ENCODE data around the gene ALDH3A2.
"Not testable (repeated sequence)": the region's sequence is repeated elsewhere in the genome, so short reads cannot be mapped to it uniquely, and the experiment has no call there.

ALDH3A2 gene

GRCh38 chr17:19678581-19679453 is 30.3 kb downstream of the ALDH3A2 start:
- DNase-seq (ENCODE audit: low read depth in 2 of 2), result no peak

GRCh38 chr17:19683117-19683516 is 34.6 kb downstream of the ALDH3A2 start:
- DNase-seq (ENCODE audit: low read depth in 2 of 2), result no peak

GRCh38 chr17:19684909-19685580 is 36.5 kb downstream of the ALDH3A2 start:
- not testable (repeated sequence) for DNase-seq (ENCODE audit: low read depth in 2 of 2)

- no peak for DNase-seq (ENCODE audit: low read depth in 2 of 2)
These were observed 38.0 kb downstream of the ALDH3A2 start for GRCh38 chr17:19686400-19687090.

- DNase-seq (ENCODE audit: low read depth in 2 of 2), result no peak
These were observed 53.7 kb downstream of the ALDH3A2 start for GRCh38 chr17:19702217-19702641.

GRCh38 chr17:19703106-19703827 is 54.7 kb downstream of the ALDH3A2 start:
- no peak for DNase-seq (ENCODE audit: low read depth in 2 of 2)

GRCh38 chr17:19703828-19704613 is 55.5 kb downstream of the ALDH3A2 start:
- no peak for DNase-seq (ENCODE audit: low read depth in 2 of 2)

- no peak for DNase-seq (ENCODE audit: low read depth in 2 of 2)
These were observed 56.6 kb downstream of the ALDH3A2 start for GRCh38 chr17:19705201-19705600.

DNA sequence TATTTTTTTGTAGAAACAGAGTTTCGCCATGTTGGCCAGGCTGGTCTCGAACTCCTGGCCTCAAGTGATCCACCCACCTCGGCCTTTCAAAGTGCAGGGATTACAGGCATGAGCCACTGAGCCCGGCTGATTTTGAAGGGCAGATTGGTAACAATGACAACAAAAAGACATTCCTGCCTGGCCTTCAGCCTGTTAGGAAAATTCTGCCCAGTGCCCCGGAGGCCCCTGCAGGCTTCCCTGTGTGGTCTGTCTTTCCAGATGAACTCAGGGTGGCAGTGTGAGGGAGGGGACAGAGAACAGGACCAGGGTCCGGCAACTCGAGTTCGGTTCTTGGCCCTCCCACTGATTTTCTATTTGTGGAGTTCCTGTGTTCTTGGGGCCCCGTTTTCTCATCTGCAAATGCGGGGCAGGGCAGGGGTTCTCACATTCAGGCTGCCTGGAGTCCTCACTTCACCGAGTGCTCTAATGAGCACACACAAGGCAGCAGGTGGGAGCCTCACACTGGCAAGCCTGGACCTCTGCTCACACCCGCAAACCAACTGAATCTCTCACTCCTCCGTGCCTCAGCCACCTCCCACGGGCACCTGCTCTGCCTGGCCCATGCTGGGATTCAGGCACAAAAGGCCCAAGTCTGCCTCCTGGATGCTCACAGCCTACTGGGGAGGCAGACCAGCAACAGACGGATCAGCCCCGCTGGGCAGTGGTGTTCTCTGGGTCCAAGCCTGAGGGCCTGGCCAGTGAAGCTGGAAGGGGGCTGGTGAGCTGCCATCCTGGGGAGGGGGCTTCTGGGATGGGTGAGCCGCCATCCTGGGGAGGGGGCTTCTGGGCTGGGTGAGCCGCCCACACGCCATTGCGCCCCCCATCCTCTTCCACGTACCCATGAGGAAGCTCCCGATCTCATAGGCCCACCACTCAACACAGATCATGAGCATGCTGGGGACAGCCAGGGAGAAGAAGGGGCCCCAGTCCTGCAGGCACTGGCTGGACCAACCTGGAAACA is 57.5 kb downstream of the ALDH3A2 start:
- DNase-seq (ENCODE audit: low read depth in 2 of 2), result no peak

DNA sequence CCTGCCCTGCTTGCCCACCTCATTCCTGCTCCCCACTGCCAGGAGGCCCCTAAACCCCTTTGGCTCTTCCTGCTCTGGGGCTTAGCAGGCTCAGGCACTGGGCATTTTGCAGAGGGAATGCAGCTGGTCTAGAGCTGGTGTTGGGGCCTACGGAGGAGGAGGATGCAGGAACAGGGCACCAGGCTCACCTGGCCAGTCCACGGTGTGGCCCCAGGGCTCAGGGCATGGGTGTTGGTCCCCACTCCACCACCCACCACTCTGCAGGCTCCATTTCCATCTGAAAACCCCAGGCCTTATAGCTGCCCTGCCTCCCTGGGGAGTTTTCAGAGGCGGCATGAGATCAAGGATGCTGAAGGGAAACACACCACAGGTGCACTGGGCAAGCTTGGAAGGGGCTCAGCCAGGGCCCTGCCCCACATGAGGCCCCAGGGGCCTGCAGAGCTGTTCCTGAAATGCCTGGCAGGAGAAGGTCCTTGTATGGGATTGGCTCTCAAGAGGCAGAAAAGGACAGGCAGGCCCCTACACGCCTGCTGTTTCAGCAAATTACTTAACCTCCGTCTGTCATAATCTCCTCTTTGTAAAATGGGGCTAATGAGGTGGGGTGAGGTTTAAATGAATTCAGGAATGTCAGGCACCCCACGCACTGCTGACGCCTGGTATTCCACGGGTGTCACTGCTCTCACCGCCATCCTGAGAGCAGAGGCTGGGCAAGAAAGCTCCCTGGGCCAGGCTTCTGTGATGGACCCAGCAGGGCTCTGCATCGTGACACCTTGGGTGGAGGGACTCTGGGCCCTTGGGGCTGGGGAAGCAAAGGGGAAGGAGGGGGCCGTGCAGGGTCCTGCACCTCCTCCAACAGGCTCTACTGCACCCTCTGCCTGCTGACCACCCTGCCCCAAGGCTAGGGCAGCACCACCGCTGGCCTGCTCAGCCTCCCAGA is 58.5 kb downstream of the ALDH3A2 start:
- DNase-seq (ENCODE audit: low read depth in 2 of 2), result no peak

GRCh38 chr17:19707728-19708221 is 59.2 kb downstream of the ALDH3A2 start:
- DNase-seq (ENCODE audit: low read depth in 2 of 2), result no peak

GRCh38 chr17:19708431-19709175 is 60.1 kb downstream of the ALDH3A2 start:
- no peak for DNase-seq (ENCODE audit: low read depth in 2 of 2)

GRCh38 chr17:19709841-19710240 is 61.3 kb downstream of the ALDH3A2 start:
- no peak for DNase-seq (ENCODE audit: low read depth in 2 of 2)

- no peak for DNase-seq (ENCODE audit: low read depth in 2 of 2)
These were observed 64.0 kb downstream of the ALDH3A2 start for GRCh38 chr17:19712436-19713004.

- DNase-seq (ENCODE audit: low read depth in 2 of 2), result no peak
These were observed 64.9 kb downstream of the ALDH3A2 start for GRCh38 chr17:19713462-19713861.

DNA sequence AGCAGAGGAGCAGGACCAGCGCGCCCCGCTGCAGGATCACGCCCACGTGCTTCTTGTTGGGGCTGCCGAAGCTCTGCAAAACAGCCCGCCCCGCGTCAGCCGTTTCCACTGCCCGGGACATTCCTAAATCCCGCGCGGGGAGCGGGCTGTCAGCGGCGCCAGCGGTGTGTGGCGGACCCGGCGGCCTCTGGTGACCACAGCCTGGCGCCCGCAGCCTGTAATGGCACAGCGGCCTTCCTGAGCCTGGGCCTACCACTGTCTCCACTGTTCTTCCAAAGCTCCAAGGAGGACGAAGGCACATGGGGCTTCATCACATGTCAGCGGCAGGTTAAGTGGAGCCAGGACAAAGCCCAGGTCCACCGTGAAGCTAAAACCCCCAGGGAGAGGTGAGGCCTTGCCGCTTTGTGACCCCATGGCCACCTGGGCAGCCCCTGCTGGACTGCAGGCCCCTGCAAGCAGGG is 65.4 kb downstream of the ALDH3A2 start:
- DNase-seq (ENCODE audit: low read depth in 2 of 2), result no peak

Data from stimulated activated CD4-positive, alpha-beta T cell treated with anti-CD3 and anti-CD28 coated beads, Interleukin-15, amount 100 ng/mL, for 48 hours (primary cell).